Measurements from ENCODE around the gene HHATL. TPM values are rescaled to one million over a fixed set of nuclear protein-coding genes. Genes with fewer than 3 reads are reported as not detected.

HHATL gene
- polyA plus RNA-seq, 3 donors: not detected

- no peak for DNase-seq
- no peaks in the 10 kb centered on the region for H3K36me3 Mint-ChIP-seq
These were observed 6.0 kb downstream of the HHATL start for GRCh38 chr3:42696356-42697288.

GRCh38 chr3:42694366-42694765 lies 8.2 kb downstream of the HHATL start:
- H2AFZ ChIP-seq (ENCODE audit: insufficient read depth, low read depth, low read length, poor library complexity, severe bottlenecking): no peak overlapping the region
- H3K79me2 ChIP-seq (ENCODE audit: insufficient read depth, low read length): no peaks in the 10 kb centered on the region
- no peak for TF ChIP-seq CTCF (IDR thresholded peaks at IDR 0.05)
- no peaks in the 10 kb centered on the region for H3K36me3 ChIP-seq (replicated peaks in 1 of 2; ENCODE audit: control insufficient read depth in 1 of 2, insufficient read depth in 2 of 2, low read length in 2 of 2)
- no peak overlapping the region for H3K27ac Mint-ChIP-seq
- no peak overlapping the region for H3K4me3 ChIP-seq (replicated peaks in 1 of 3; ENCODE audit: low read depth in 2 of 3, low read length in 3 of 3)
- H3K9me3 ChIP-seq (replicated peaks in 1 of 2; ENCODE audit: control insufficient read depth in 1 of 2, insufficient read depth in 1 of 2, low read length in 2 of 2): no peaks in the 10 kb centered on the region
- no peak for DNase-seq
- intact Hi-C loops (cut with micrococcal nuclease): no loop called here
- no peaks in the 10 kb centered on the region for H3K36me3 Mint-ChIP-seq
- no peak overlapping the region for H3K4me2 ChIP-seq (replicated peaks; ENCODE audit: extremely low read depth, low read length, poor library complexity, severe bottlenecking)
- H3K9ac ChIP-seq (ENCODE audit: insufficient read depth, low read length, poor library complexity, severe bottlenecking): no peak overlapping the region
- H3K4me3 Mint-ChIP-seq: no peak overlapping the region
- H3K9me3 Mint-ChIP-seq: no peaks in the 10 kb centered on the region
- peaks cover 6 to 20% (median 7%) of the 10 kb centered on the region in 3 donors for H3K27me3 Mint-ChIP-seq (ENCODE audit: low read depth in 3 of 3)
- H3K4me1 Mint-ChIP-seq: peaks cover 2% of the 10 kb centered on the region
- no peaks in the 10 kb centered on the region for H3K27me3 ChIP-seq (ENCODE audit: control insufficient read depth in 2 of 2, insufficient read depth in 2 of 2, low read length in 2 of 2)
- H3K4me1 ChIP-seq (ENCODE audit: control insufficient read depth in 1 of 2, insufficient read depth in 2 of 2, low read length in 2 of 2): no peaks in the 10 kb centered on the region
- H4K20me1 ChIP-seq (ENCODE audit: insufficient read depth, low read length): no peaks in the 10 kb centered on the region
- H3K27ac ChIP-seq (ENCODE audit: low read depth in 1 of 2, low read length in 2 of 2): no peak overlapping the region

More at GRCh38 chr3:42696356-42697288, 6.0 kb downstream of the HHATL start:
- H3K9me3 ChIP-seq (replicated peaks in 1 of 2; ENCODE audit: control insufficient read depth in 1 of 2, insufficient read depth in 1 of 2, low read length in 2 of 2): no peaks in the 10 kb centered on the region
- intact Hi-C loops (cut with micrococcal nuclease): no loop called here
- no peaks in the 10 kb centered on the region for H3K79me2 ChIP-seq (ENCODE audit: insufficient read depth, low read length)
- Mint-ChIP-seq H3K4me1 (peaks cover 3% of the 10 kb centered on the region), H3K9me3 (no peaks in the 10 kb centered on the region), H3K27ac (no peak overlapping the region), H3K27me3 (ENCODE audit: low read depth in 3 of 3) (peaks cover 4 to 15% (median 7%) of the 10 kb centered on the region in 3 donors), H3K4me3 (no peak overlapping the region)
- TF ChIP-seq CTCF (IDR thresholded peaks at IDR 0.05): no peak
- H3K4me1 ChIP-seq (ENCODE audit: control insufficient read depth in 1 of 2, insufficient read depth in 2 of 2, low read length in 2 of 2): no peaks in the 10 kb centered on the region
- H3K4me3 ChIP-seq (replicated peaks in 1 of 3; ENCODE audit: low read depth in 2 of 3, low read length in 3 of 3): no peak overlapping the region
- no peaks in the 10 kb centered on the region for H3K36me3 ChIP-seq (replicated peaks in 1 of 2; ENCODE audit: control insufficient read depth in 1 of 2, insufficient read depth in 2 of 2, low read length in 2 of 2)
- H4K20me1 ChIP-seq (ENCODE audit: insufficient read depth, low read length): no peaks in the 10 kb centered on the region
- H3K9ac ChIP-seq (ENCODE audit: insufficient read depth, low read length, poor library complexity, severe bottlenecking): no peak overlapping the region
- WGBS (ENCODE audit: insufficient coverage): 82% methylated on average over 13 of the region's 19 CpGs
- H3K27me3 ChIP-seq (ENCODE audit: control insufficient read depth in 2 of 2, insufficient read depth in 2 of 2, low read length in 2 of 2): no peaks in the 10 kb centered on the region
- H3K27ac ChIP-seq (ENCODE audit: low read depth in 1 of 2, low read length in 2 of 2): no peak overlapping the region
- H3K4me2 ChIP-seq (replicated peaks; ENCODE audit: extremely low read depth, low read length, poor library complexity, severe bottlenecking): no peak overlapping the region
- H2AFZ ChIP-seq (ENCODE audit: insufficient read depth, low read depth, low read length, poor library complexity, severe bottlenecking): no peak overlapping the region

Measured in CD14-positive monocyte (primary cell).